Endothelial cell of umbilical vein (primary cell): ENCODE measurements around the gene ASB10. TPM values are rescaled to one million over a fixed set of nuclear protein-coding genes. Genes with fewer than 3 reads are reported as not detected.

Experiments
- BruUV-seq: library from RNA; stranded (reverse); fragments of 400-500 nt; replicated peaks from 2 replicates; lab custom pipeline; 2021; lab: Mats Ljungman, UMichigan
- CTCF ChIA-PET: fragments of 300-600, 350-600 bp; sonication (Branson Sonifier 250); formaldehyde crosslinking; loops from one replicate; lab custom pipeline; 2021; ENCODE audit warnings: antibody characterized with exemption, inconsistent platforms; lab: Charles Lee
- POLR2A ChIA-PET: fragments of 300-600, 350-600 bp; sonication (Branson Sonifier 250); formaldehyde crosslinking; loops from one replicate; lab custom pipeline; 2021; ENCODE audit warnings: antibody characterized with exemption, inconsistent platforms; lab: Charles Lee
- DNase-seq: peaks from one replicate; pipeline ENCODE4 v3.0.0-alpha.2; 2011; ENCODE audit warnings: low read depth, low spot score
- FAIRE-seq: peaks from 2 replicates; lab custom pipeline; 2011; peaks lifted over from hg19 to GRCh38; lab: Jason Lieb, UNC
- H2AFZ ChIP-seq: 2 replicates; pipeline ENCODE4 v1.6.0; 2012; ENCODE audit warnings: low read depth, low read length, control low read depth, inconsistent platforms
- H3K27ac ChIP-seq: 2 replicates; pipeline ENCODE4 v1.5.1; 2011; ENCODE audit warnings: low read depth, mild to moderate bottlenecking, control low read depth, low read length, moderate library complexity; ENCODE audit not compliant: insufficient read depth
- H3K27me3 ChIP-seq, 2 experiments: 2 replicates each; pipeline versions ENCODE4 v1.6.0 to v1.6.1; 2011; ENCODE audit warnings: low read length in 2 of 2, mixed read lengths in 1 of 2; ENCODE audit not compliant: control insufficient read depth in 2 of 2, insufficient read depth in 2 of 2
- H3K36me3 ChIP-seq, 2 experiments: 2 replicates in 1 of 2; 3 replicates in 1 of 2; pipeline ENCODE4 v1.5.1; 2011; ENCODE audit warnings: low read length in 2 of 2, mild to moderate bottlenecking in 1 of 2, moderate library complexity in 1 of 2; ENCODE audit not compliant: control insufficient read depth in 2 of 2, insufficient read depth in 2 of 2; ENCODE audit errors: extremely low read depth in 1 of 2
- H3K4me1 ChIP-seq: 3 replicates; pipeline ENCODE4 v1.5.1; 2011; ENCODE audit warnings: mild to moderate bottlenecking, low read length; ENCODE audit not compliant: control insufficient read depth, insufficient read depth; ENCODE audit errors: extremely low read depth
- H3K4me2 ChIP-seq: 2 replicates; pipeline ENCODE4 v1.6.1; 2011; ENCODE audit warnings: low read length, control low read depth, mixed read lengths; ENCODE audit not compliant: insufficient read depth
- H3K4me3 ChIP-seq, 3 experiments: fragments of 200-600 bp in 1 of 3; sonication (generic), shearing (Covaris generic) in 1 of 3; replicated peaks in 1 of 3; 2 replicates each; pipeline ENCODE4 v1.5.1; 2011 to 2016; ENCODE audit warnings: control low read depth in 3 of 3, low read length in 3 of 3, mild to moderate bottlenecking in 2 of 3, inconsistent platforms in 1 of 3, low read depth in 1 of 3, moderate library complexity in 1 of 3; ENCODE audit not compliant: insufficient read depth in 1 of 3
- H3K79me2 ChIP-seq: 2 replicates; pipeline ENCODE4 v1.6.0; 2012; ENCODE audit warnings: low read length, inconsistent platforms; ENCODE audit not compliant: control insufficient read depth, insufficient read depth
- H3K9ac ChIP-seq: replicated peaks from 2 replicates; pipeline ENCODE3; 2011; ENCODE audit warnings: low read length, control low read depth; ENCODE audit not compliant: insufficient read depth; ENCODE audit errors: extremely low read depth
- H3K9me1 ChIP-seq: replicated peaks from 3 replicates; pipeline ENCODE4 v1.6.0; 2011; ENCODE audit warnings: mild to moderate bottlenecking, low read length; ENCODE audit not compliant: control insufficient read depth, insufficient read depth; ENCODE audit errors: extremely low read depth
- H3K9me3 ChIP-seq: replicated peaks from 2 replicates; pipeline ENCODE4 v1.5.1; 2012; ENCODE audit warnings: low read length, inconsistent platforms; ENCODE audit not compliant: control insufficient read depth, insufficient read depth
- H4K20me1 ChIP-seq: replicated peaks from 2 replicates; pipeline ENCODE3; 2011; ENCODE audit warnings: mild to moderate bottlenecking, low read length; ENCODE audit not compliant: control insufficient read depth, insufficient read depth; ENCODE audit errors: extremely low read depth
- CTCF ChIP-seq, 2 donors: IDR thresholded peaks; 1 replicate in 1 of 2; 2 replicates in 1 of 2; pipeline ENCODE4 v1.5.1; 2011; ENCODE audit warnings: low read length in 2 of 2, mild to moderate bottlenecking in 2 of 2, moderate library complexity in 2 of 2, control low read depth in 1 of 2, inconsistent platforms in 1 of 2, low read depth in 1 of 2; ENCODE audit not compliant: insufficient read depth in 1 of 2; ENCODE audit errors: extremely low read depth in 1 of 2
- EZH2 ChIP-seq: IDR thresholded peaks from 2 replicates; pipeline ENCODE4 v1.6.1; 2012; ENCODE audit warnings: borderline replicate concordance, low read depth, mild to moderate bottlenecking, moderate library complexity, low read length, inconsistent platforms; ENCODE audit not compliant: severe bottlenecking
- FOS ChIP-seq: IDR thresholded peaks from 2 replicates; pipeline ENCODE4 v1.6.1; 2011; ENCODE audit warnings: mild to moderate bottlenecking, low read length, moderate library complexity, borderline replicate concordance; ENCODE audit not compliant: insufficient read depth
- GATA2 ChIP-seq: IDR thresholded peaks from 2 replicates; pipeline ENCODE4 v1.7.0; 2011; ENCODE audit warnings: low read depth, mild to moderate bottlenecking, moderate library complexity, mixed read lengths, low read length; ENCODE audit not compliant: insufficient read length, insufficient read depth
- JUN ChIP-seq: IDR thresholded peaks from 2 replicates; pipeline ENCODE4 v1.6.1; 2011; ENCODE audit warnings: borderline replicate concordance, low read depth; ENCODE audit not compliant: insufficient read length, insufficient read depth
- MAX ChIP-seq: IDR thresholded peaks from 2 replicates; pipeline ENCODE4 v1.6.1; 2011; ENCODE audit not compliant: insufficient read depth, insufficient read length
- MYC ChIP-seq: IDR thresholded peaks from one replicate; pipeline ENCODE4 v1.6.1; 2011; ENCODE audit warnings: mild to moderate bottlenecking, low read depth, low read length
- POLR2A ChIP-seq: IDR thresholded peaks from 2 replicates; pipeline ENCODE4 v1.6.1; 2012; ENCODE audit warnings: low read depth, mild to moderate bottlenecking, control low read depth, low read length
- POLR2AphosphoS5 ChIP-seq: IDR thresholded peaks from 2 replicates; pipeline ENCODE4 v1.6.1; 2012; ENCODE audit warnings: low read depth, mild to moderate bottlenecking, control low read depth, low read length, moderate library complexity; ENCODE audit not compliant: insufficient read depth
- dilution Hi-C: fragments of 300-500 bp; cut with MboI; formaldehyde crosslinking; loops from one replicate; pipeline ENCODE4 v1.15.0; 2019; ENCODE audit warnings: low sequenced_read_pairs; ENCODE audit not compliant: extremely low pct_ligation_motif_present
- intact Hi-C: fragments of 100-400 bp; cut with micrococcal nuclease; formaldehyde crosslinking; loops from one replicate; pipeline ENCODE4 v1.10.0; 2022
- polyA plus RNA-seq, 4 experiments: library from polyadenylated mRNA; depleted of rRNA in 3 of 4; stranded (reverse) in 3 of 4; unstranded in 1 of 4; fragments of >200 nt; gene quantifications; 2 replicates each; pipeline versions ENCODE4 v1.2.1 to v1.2.3, GENCODE V29; 2011 to 2012; ENCODE audit warnings: missing spikeins in 1 of 4
- total RNA-seq: library from RNA; stranded (reverse); gene quantifications from 2 replicates; pipeline ENCODE4 v1.2.3, GENCODE V29; 2021

Gene ASB10
- total and polyA plus RNA-seq, 2 donors (not counting 3 experiments of a cell fraction or from before 2014, with no cell fraction given) = not detected

- no peaks in the 10 kb centered on the region for H3K9me1 ChIP-seq
- no peak overlapping the region for H3K27ac ChIP-seq
- H3K36me3 ChIP-seq = no peaks in the 10 kb centered on the region
- intact Hi-C loops = no loop called here
- TF ChIP-seq JUN (no peak), CTCF (IDR thresholded peaks at IDR 0.05; ENCODE audit: extremely low read depth in 1 of 2, insufficient read depth in 1 of 2, low read depth in 1 of 2, low read length in 2 of 2) (no peak), FOS (no peak)
- FAIRE-seq = no peak
- H3K4me2 ChIP-seq = no peak overlapping the region
- no peak for DNase-seq
- no peaks in the 10 kb centered on the region for H3K9me3 ChIP-seq
- no TSS peak for BruUV-seq
- ChIA-PET POLR2A (no interaction called here), CTCF (no interaction called here)
- dilution Hi-C loops = no loop called here
- H2AFZ ChIP-seq = no peak overlapping the region
- H3K79me2 ChIP-seq = no peaks in the 10 kb centered on the region
- no peaks in the 10 kb centered on the region for H3K4me1 ChIP-seq
- peaks cover 12 to 14% of the 10 kb centered on the region in 2 experiments for H3K27me3 ChIP-seq
- no peaks in the 10 kb centered on the region for H4K20me1 ChIP-seq
- no peak overlapping the region for H3K4me3 ChIP-seq
- H3K9ac ChIP-seq = no peak overlapping the region
These were observed 10.9 kb upstream of the ASB10 start for GRCh38 chr7:151197932-151198331.

- no peak overlapping the region for H3K27ac ChIP-seq
- no peak for DNase-seq
- no peak overlapping the region for H3K4me3 ChIP-seq
- BruUV-seq = no TSS peak
- POLR2A ChIA-PET = no interaction called here
- no peaks in the 10 kb centered on the region for H3K79me2 ChIP-seq
- no peaks in the 10 kb centered on the region for H3K36me3 ChIP-seq
- no peak for FAIRE-seq
- H3K27me3 ChIP-seq = peaks cover 5 to 6% of the 10 kb centered on the region in 2 experiments
- no peaks in the 10 kb centered on the region for H3K9me1 ChIP-seq
- no peak for TF ChIP-seq CTCF (IDR thresholded peaks at IDR 0.05; ENCODE audit: extremely low read depth in 1 of 2, insufficient read depth in 1 of 2, low read depth in 1 of 2, low read length in 2 of 2)
- TF ChIP-seq MAX = no peak
- no peak for TF ChIP-seq MYC
- no peak for TF ChIP-seq GATA2
- TF ChIP-seq POLR2AphosphoS5 = no peak
- no peak for TF ChIP-seq EZH2
- TF ChIP-seq POLR2A = no peak
- TF ChIP-seq JUN = no peak
- TF ChIP-seq FOS = no peak
- H4K20me1 ChIP-seq = no peaks in the 10 kb centered on the region
- no peak overlapping the region for H2AFZ ChIP-seq
- dilution Hi-C loops (no loop called here), intact Hi-C loops (no loop called here)
- no peak overlapping the region for H3K9ac ChIP-seq
- H3K4me1 ChIP-seq = no peaks in the 10 kb centered on the region
- H3K9me3 ChIP-seq = no peaks in the 10 kb centered on the region
- H3K4me2 ChIP-seq = no peak overlapping the region
- CTCF ChIA-PET = no interaction called here
These were observed 8.8 kb upstream of the ASB10 start for GRCh38 chr7:151195616-151196450.
